OCI-LY7 (cell line): ENCODE data around the gene KLF3.

ENCODE experiments used
- EZH2phosphoT487 ChIP-seq: fragments of 200-600 bp; sonication (generic); IDR thresholded peaks from 2 replicates; pipeline ENCODE4 v1.6.1; 2018; ENCODE audit warnings: low read depth, borderline replicate concordance, mild to moderate bottlenecking, mixed run types, antibody characterized with exemption, low read length, moderate library complexity, mixed read lengths
- TF ChIP-seq, protein P1 (sequence below): fragments of 200-600 bp; sonication (generic); conservative IDR thresholded peaks from 2 replicates; pipeline ENCODE4 v1.5.1; 2014; ENCODE audit warnings: mild to moderate bottlenecking, antibody characterized with exemption, low read length, moderate library complexity, mixed read lengths

DNA sequence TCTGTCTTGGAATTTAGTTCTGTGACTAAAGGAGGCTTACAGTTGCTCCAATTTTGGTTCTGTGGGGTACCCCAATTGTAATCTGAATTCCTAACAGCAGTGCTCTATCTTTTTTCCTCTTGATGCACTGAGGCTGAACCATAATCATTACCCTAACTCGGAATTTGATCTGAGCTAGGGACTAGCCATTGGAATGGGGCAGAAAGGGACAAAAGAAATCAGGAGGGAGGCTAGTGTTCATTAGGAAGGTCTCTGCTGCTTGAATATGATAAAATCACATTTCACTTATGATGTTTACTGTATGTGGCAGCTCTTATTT lies 2.7 kb downstream of the KLF3 start:
- TF ChIP-seq EZH2phosphoT487 = no peak
- TF ChIP-seq, protein P1, sequence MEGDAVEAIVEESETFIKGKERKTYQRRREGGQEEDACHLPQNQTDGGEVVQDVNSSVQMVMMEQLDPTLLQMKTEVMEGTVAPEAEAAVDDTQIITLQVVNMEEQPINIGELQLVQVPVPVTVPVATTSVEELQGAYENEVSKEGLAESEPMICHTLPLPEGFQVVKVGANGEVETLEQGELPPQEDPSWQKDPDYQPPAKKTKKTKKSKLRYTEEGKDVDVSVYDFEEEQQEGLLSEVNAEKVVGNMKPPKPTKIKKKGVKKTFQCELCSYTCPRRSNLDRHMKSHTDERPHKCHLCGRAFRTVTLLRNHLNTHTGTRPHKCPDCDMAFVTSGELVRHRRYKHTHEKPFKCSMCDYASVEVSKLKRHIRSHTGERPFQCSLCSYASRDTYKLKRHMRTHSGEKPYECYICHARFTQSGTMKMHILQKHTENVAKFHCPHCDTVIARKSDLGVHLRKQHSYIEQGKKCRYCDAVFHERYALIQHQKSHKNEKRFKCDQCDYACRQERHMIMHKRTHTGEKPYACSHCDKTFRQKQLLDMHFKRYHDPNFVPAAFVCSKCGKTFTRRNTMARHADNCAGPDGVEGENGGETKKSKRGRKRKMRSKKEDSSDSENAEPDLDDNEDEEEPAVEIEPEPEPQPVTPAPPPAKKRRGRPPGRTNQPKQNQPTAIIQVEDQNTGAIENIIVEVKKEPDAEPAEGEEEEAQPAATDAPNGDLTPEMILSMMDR = no peak
